Panc1 (cell line): ENCODE measurements around the gene SLC43A2. TPM values are rescaled to one million over a fixed set of nuclear protein-coding genes. Genes with fewer than 3 reads are reported as not detected.

Source experiments
- ATAC-seq: fragments of 200-7000 bp; cut with Tn5 transposase; 2 replicates; pipeline ENCODE4 v1.9.1; 2020; ENCODE audit warnings: mild to moderate bottlenecking, moderate library complexity
- BruUV-seq: library from RNA; stranded (reverse); fragments of 400-500 nt; replicated peaks from 2 replicates; lab custom pipeline; 2021; lab: Mats Ljungman, UMichigan
- CTCF ChIA-PET: fragments of 300-600 bp; sonication (Branson Sonifier 250); formaldehyde crosslinking; loops from one replicate; lab custom pipeline; 2022; ENCODE audit warnings: antibody characterized with exemption; lab: Charles Lee
- POLR2A ChIA-PET: fragments of 300-600 bp; sonication (Branson Sonifier 250); formaldehyde crosslinking; loops from one replicate; lab custom pipeline; 2022; ENCODE audit warnings: antibody characterized with exemption; lab: Charles Lee
- DNase-seq: peaks from one replicate; pipeline ENCODE4 v3.0.0-alpha.2; 2010; ENCODE audit warnings: low read depth, low spot score
- H3K27ac ChIP-seq: 2 replicates; pipeline ENCODE4 v1.5.1; 2011; ENCODE audit warnings: mild to moderate bottlenecking, low read length, inconsistent platforms
- H3K27me3 ChIP-seq: fragments of 200-500 bp; sonication (Bioruptor generic); 2 replicates; pipeline ENCODE4 v1.6.0; 2014; ENCODE audit warnings: low read length, inconsistent platforms; ENCODE audit not compliant: control insufficient read depth, insufficient read depth
- H3K36me3 ChIP-seq: fragments of 200-500 bp; sonication (Bioruptor generic); 2 replicates; pipeline ENCODE4 v1.5.1; 2014; ENCODE audit warnings: inconsistent platforms, mild to moderate bottlenecking, low read length, moderate library complexity; ENCODE audit not compliant: control insufficient read depth, insufficient read depth
- H3K4me1 ChIP-seq: 2 replicates; pipeline ENCODE4 v1.5.1; 2011; ENCODE audit warnings: inconsistent platforms, mild to moderate bottlenecking, low read length, moderate library complexity; ENCODE audit not compliant: control insufficient read depth, insufficient read depth
- H3K4me3 ChIP-seq, 2 experiments: 2 replicates each; pipeline ENCODE4 v1.5.1; 2011 to 2012; ENCODE audit warnings: low read depth in 2 of 2, low read length in 2 of 2, mild to moderate bottlenecking in 2 of 2, inconsistent platforms in 1 of 2, moderate library complexity in 1 of 2
- H3K9me3 ChIP-seq: fragments of 200-500 bp; sonication (Bioruptor generic); 2 replicates; pipeline ENCODE4 v1.5.1; 2014; ENCODE audit warnings: low read depth, mild to moderate bottlenecking, inconsistent platforms, low read length, moderate library complexity; ENCODE audit not compliant: control insufficient read depth, insufficient read depth
- POLR2AphosphoS5 ChIP-seq: IDR thresholded peaks from 2 replicates; pipeline ENCODE4 v1.6.1; 2012; ENCODE audit warnings: mild to moderate bottlenecking, low read depth, low read length, moderate library complexity
- SIN3A ChIP-seq: IDR thresholded peaks from 2 replicates; pipeline ENCODE4 v1.6.1; 2012; ENCODE audit warnings: low read depth, mild to moderate bottlenecking, low read length, moderate library complexity, borderline replicate concordance; ENCODE audit not compliant: insufficient read depth
- TCF7L2 ChIP-seq: IDR thresholded peaks from 2 replicates; pipeline ENCODE4 v1.6.1; 2011; ENCODE audit warnings: mild to moderate bottlenecking, low read depth, low read length, inconsistent platforms
- in situ Hi-C: cut with HindIII; loops from 2 replicates; pipeline ENCODE4 v1.10.0; 2016; ENCODE audit warnings: low sequenced_read_pairs, low pct_unique_long_range_greater_than_20kb
- intact Hi-C: fragments of 100-400 bp; cut with micrococcal nuclease; formaldehyde crosslinking; loops from one replicate; pipeline ENCODE4 v1.10.0; 2022; ENCODE audit not compliant: unreplicated experiment
- total RNA-seq: library from RNA; stranded (reverse); gene quantifications from one replicate; pipeline ENCODE4 v1.2.1, GENCODE V29; 2021; ENCODE audit not compliant: unreplicated experiment
- TF ChIP-seq, protein P1 (sequence below): fragments of 450-650 bp; IDR thresholded peaks from 2 replicates; pipeline ENCODE4 v1.5.1; 2017; ENCODE audit warnings: mild to moderate bottlenecking
- TF ChIP-seq, protein P2 (sequence below), 2 experiments: IDR thresholded peaks; 2 replicates each; pipeline ENCODE4 v1.6.1; 2011 to 2012; ENCODE audit warnings: low read depth in 2 of 2, control low read depth in 1 of 2, low read length in 1 of 2, mild to moderate bottlenecking in 1 of 2, moderate library complexity in 1 of 2; ENCODE audit not compliant: insufficient read depth in 1 of 2

The SLC43A2 gene
- total RNA-seq, 1 experiment from 2014 or later, result 23.3 TPM

DNA sequence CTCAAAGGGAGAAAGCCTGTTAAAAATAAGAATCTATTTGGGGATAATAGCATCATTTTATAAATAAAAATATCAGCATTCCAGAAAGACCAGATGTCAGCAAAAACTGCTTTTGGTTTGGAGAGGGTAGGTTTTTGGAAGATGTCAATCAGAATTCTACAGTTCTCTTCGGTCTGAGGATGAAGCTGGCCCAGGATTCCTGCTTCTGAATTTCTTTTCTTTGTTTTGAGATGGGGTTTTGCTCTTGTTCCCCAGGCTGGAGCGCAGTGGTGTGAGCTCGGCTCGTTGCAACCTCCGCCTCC lies 35.1 kb downstream of the SLC43A2 start:
- intact Hi-C loops, result no loop called here
- Histone ChIP-seq H3K27ac (no peak overlapping the region), H3K36me3 (no peaks in the 10 kb centered on the region), H3K4me3 (no peak overlapping the region), H3K4me1 (peaks cover 16% of the 10 kb centered on the region), H3K9me3 (no peaks in the 10 kb centered on the region), H3K27me3 (no peaks in the 10 kb centered on the region)
- in situ Hi-C loops, result no loop called here
- no peak for TF ChIP-seq TCF7L2
- TF ChIP-seq, protein P1, sequence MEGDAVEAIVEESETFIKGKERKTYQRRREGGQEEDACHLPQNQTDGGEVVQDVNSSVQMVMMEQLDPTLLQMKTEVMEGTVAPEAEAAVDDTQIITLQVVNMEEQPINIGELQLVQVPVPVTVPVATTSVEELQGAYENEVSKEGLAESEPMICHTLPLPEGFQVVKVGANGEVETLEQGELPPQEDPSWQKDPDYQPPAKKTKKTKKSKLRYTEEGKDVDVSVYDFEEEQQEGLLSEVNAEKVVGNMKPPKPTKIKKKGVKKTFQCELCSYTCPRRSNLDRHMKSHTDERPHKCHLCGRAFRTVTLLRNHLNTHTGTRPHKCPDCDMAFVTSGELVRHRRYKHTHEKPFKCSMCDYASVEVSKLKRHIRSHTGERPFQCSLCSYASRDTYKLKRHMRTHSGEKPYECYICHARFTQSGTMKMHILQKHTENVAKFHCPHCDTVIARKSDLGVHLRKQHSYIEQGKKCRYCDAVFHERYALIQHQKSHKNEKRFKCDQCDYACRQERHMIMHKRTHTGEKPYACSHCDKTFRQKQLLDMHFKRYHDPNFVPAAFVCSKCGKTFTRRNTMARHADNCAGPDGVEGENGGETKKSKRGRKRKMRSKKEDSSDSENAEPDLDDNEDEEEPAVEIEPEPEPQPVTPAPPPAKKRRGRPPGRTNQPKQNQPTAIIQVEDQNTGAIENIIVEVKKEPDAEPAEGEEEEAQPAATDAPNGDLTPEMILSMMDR, result no peak
- no peak for TF ChIP-seq POLR2AphosphoS5
- no peak for TF ChIP-seq SIN3A
- TF ChIP-seq, protein P2, sequence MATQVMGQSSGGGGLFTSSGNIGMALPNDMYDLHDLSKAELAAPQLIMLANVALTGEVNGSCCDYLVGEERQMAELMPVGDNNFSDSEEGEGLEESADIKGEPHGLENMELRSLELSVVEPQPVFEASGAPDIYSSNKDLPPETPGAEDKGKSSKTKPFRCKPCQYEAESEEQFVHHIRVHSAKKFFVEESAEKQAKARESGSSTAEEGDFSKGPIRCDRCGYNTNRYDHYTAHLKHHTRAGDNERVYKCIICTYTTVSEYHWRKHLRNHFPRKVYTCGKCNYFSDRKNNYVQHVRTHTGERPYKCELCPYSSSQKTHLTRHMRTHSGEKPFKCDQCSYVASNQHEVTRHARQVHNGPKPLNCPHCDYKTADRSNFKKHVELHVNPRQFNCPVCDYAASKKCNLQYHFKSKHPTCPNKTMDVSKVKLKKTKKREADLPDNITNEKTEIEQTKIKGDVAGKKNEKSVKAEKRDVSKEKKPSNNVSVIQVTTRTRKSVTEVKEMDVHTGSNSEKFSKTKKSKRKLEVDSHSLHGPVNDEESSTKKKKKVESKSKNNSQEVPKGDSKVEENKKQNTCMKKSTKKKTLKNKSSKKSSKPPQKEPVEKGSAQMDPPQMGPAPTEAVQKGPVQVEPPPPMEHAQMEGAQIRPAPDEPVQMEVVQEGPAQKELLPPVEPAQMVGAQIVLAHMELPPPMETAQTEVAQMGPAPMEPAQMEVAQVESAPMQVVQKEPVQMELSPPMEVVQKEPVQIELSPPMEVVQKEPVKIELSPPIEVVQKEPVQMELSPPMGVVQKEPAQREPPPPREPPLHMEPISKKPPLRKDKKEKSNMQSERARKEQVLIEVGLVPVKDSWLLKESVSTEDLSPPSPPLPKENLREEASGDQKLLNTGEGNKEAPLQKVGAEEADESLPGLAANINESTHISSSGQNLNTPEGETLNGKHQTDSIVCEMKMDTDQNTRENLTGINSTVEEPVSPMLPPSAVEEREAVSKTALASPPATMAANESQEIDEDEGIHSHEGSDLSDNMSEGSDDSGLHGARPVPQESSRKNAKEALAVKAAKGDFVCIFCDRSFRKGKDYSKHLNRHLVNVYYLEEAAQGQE (IDR thresholded peaks at IDR 0.05; ENCODE audit: insufficient read depth in 1 of 2, low read depth in 2 of 2, low read length in 1 of 2), result no peak
- ATAC-seq (no peak), DNase-seq (no peak)
- ChIA-PET CTCF (no interaction called here), POLR2A (no interaction called here)
- no TSS peak for BruUV-seq

DNA sequence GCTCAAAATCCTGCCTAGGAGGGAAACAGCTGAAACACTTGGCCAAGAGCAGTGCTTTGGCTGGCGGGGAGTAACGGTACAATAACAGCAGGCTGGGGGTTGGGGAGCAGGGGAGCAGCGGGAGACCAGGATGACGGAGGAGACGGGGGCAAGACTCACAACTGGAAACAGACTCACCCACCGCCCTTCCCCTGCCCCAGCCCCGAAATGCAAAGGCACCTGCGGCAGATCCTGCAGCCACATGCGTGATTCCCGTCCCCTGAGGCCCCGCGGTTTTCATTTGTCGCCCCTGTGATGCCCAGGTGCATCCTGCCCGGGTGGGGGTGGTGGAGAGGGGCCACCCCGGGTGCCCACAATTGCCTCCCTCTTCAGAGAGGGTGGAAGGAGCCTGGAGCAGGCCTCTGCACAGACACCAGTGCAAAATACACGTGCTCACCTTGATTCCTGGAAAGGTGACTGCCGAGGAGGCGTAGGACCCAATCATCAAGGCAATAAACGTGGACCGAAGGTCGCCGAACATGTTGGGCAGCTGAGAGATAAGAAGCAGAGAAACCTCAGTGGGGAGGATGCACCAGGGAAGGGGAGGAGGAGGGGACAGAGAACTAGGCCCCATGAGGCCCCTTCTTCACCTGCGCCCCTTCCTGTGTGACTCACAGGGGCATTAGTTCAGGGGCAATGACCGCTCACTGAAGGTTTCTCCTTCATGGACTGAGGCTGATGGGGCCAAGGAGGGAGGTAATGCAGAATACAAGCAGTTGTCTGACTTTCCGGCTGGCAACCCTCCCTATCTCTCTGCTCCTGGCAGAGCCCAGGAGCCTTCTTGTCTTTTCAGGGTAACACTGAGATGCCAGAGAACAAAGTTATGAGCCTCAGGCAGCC lies 35.6 kb downstream of the SLC43A2 start:
- BruUV-seq, result no TSS peak
- Histone ChIP-seq H3K4me3 (no peak overlapping the region), H3K27ac (no peak overlapping the region), H3K27me3 (no peaks in the 10 kb centered on the region), H3K36me3 (no peaks in the 10 kb centered on the region), H3K9me3 (no peaks in the 10 kb centered on the region), H3K4me1 (peaks cover 16% of the 10 kb centered on the region)
- DNase-seq (no peak), ATAC-seq (no peak)
- in situ Hi-C loops, result no loop called here
- no peak for TF ChIP-seq SIN3A
- no peak for TF ChIP-seq POLR2AphosphoS5
- TF ChIP-seq, protein P1, result no peak
- TF ChIP-seq, protein P2 (IDR thresholded peaks at IDR 0.05; ENCODE audit: insufficient read depth in 1 of 2, low read depth in 2 of 2, low read length in 1 of 2), result no peak
- no peak for TF ChIP-seq TCF7L2
- intact Hi-C loops, result no loop called here
- POLR2A ChIA-PET, result no interaction called here
- CTCF ChIA-PET, result no interaction called here
